GM18517 (cell line): ENCODE results near the gene RAD23B.
"Not testable (repeated sequence)": the region's sequence is repeated elsewhere in the genome, so short reads cannot be mapped to it uniquely, and the experiment has no call there.

Source experiments
- ATAC-seq: cut with Tn5 transposase; IDR thresholded peaks from one replicate; pipeline ENCODE4 v1.9.1; 2021; ENCODE audit warnings: mild to moderate bottlenecking, moderate library complexity; ENCODE audit not compliant: unreplicated experiment

The RAD23B gene

GRCh38 chr9:107282759-107283622, at the start of gene RAD23B:
TSS of gene RAD23B (plus strand) at chr9:107283279. CDS start at chr9:107283630, 351 bp downstream.
- ATAC-seq, result peak; percentile 67

GRCh38 chr9:107235765-107236442, 47.2 kb upstream of the RAD23B start:
- no peak for ATAC-seq

DNA sequence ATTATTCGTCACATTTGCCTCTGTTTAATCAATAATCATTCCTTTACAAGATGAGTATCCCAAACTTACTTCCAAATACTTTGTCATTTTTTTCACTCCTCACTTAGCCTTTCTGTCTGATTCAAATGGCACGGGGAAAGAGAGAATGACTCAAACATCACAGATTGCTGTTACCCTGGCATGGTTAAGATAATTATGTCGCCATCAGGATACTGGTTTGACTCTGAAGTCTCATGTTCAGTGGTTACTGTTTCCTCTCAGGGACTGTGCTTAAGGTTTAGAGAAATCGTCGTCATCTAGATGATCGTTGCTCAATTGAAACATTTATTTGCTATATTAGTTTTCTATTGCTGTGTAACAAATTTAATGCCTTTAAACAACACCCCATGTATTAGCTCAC, 45.2 kb upstream of the RAD23B start:
- no peak for ATAC-seq

DNA sequence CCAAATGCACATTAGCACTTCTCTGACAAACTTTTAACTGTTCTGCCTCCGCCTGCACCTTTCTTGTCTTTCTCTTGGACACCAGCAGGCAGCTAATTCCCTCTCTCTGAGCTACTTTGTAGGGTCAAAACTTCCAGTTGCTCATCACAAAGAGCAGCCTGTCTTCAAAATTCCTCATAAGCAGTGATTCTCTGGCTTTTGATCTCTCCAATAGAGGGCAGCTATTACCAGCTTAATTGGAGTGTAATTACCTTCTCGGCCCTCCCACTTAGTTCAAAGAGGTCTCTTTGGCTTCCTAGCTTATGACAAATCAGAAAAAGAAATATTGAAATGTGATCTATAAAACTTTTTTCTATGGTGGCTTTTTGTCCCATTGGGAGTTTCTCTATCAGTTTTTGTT, 43.6 kb upstream of the RAD23B start:
- no peak for ATAC-seq

- ATAC-seq, result no peak
These were observed 42.8 kb upstream of the RAD23B start for GRCh38 chr9:107240260-107240659.

DNA sequence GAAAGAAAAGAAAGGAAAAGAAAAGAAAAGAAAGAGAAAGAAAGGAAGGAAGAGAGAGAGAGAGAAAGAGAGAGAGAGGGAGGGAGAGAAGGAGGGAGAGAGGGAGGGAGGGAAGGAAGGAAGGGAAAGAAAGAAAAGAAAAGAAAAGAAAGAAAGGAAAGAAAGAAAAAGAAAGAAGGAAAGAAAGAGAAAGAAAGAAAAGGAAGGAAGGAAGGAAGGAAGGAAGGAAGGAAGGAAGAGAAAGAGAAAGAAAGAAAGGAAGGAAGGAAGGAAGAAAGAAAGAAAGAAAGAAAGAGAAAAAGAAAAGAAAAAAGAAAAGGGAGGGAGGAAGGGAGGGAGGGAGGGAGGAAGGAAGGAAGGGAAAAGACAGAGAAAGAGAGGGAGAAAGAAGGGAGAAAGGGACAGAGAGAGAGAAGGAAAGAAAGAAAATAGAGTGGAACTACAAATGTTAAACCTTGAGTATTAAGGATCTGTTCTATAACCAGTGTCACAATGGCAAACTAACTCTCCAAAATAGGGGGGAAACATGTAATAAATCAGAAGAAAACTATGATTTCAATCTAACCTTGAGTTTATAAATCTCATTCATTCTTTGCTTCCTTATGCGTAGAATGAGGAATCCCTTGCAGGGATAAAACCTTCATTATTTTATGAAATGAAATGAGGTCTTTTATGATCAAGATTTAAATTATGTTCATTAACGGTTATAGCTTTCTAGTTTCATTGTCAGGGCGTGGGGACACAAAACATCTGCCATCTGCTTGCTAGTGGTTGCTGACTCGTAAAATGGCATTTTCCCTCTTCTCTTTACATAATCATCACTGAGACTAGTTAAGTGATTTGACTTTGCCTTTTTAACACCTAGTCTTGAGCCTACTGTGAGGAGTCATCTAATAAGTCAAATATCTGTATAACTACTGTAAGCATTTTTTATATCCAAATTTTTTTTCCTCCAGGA, 40.7 kb upstream of the RAD23B start:
- ATAC-seq, result no peak

DNA sequence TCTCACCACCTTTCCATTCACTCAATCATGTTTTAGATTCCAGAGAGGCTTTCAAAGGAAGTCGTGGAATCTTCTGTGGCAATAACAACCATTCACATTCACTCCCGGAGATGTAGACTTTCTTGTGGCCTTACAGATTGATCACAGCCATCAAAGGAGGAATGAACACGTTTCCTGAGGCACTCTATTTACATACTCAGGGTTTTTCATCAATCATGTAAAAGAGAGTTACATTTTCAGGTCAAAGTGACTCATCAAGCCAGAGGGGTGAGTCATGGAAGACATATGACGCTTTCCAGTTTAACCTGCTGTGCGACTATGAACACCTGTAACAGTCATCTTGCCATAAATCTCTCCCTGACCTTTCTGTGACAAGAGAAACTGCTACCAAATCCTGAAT, 39.3 kb upstream of the RAD23B start:
- no peak for ATAC-seq

DNA sequence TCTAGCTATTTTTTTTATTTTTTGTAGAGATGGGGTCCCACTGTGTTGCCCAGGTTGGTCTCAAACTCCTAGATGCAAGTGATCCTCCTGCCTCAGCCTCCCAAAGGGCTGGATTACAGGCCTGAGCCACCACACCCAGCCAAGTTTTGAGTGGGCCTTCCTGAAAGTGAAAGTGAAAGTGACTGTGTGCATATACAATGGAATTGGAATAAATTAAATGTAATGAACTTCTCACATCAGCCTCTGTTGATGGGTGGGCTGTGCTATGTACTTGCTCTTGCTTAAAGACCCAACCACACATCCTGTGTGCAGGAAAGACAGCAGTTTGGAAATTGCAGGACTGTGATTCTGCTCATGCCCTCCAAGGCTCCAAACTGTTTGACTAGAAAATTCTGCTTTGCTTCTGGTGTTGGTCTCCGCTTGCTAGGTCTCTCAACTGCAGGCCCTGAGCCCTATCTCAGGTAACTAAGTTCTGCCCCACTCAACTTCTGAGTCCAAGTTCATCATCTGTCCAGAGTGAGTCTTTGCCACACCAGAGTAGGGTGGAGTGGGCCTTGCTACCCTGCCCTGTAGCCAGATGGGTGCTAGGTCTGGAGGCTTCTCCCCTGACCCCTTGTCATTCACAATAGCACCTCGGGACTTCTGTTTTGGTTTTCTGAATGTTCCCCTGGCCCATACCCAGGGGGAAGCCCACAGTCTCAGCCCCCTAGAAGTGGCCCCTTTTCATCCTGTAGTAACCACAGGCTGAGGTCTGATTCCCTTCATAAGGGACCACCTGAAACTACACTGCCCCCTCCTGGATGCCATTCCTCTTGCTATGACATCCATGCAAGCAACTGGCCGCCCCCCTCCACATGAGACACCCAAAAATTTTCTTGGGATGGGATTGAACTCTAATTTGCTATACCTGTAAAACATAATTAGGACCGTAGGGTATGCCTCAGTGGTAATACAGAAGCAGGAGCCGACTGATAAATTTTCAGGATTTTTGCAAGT, 36.5 kb upstream of the RAD23B start:
- ATAC-seq, result no peak

GRCh38 chr9:107248714-107249113, 34.4 kb upstream of the RAD23B start:
- no peak for ATAC-seq

GRCh38 chr9:107249131-107249533, 33.9 kb upstream of the RAD23B start:
- ATAC-seq, result no peak

- no peak for ATAC-seq
These were observed 33.3 kb upstream of the RAD23B start for GRCh38 chr9:107249665-107250285.

DNA sequence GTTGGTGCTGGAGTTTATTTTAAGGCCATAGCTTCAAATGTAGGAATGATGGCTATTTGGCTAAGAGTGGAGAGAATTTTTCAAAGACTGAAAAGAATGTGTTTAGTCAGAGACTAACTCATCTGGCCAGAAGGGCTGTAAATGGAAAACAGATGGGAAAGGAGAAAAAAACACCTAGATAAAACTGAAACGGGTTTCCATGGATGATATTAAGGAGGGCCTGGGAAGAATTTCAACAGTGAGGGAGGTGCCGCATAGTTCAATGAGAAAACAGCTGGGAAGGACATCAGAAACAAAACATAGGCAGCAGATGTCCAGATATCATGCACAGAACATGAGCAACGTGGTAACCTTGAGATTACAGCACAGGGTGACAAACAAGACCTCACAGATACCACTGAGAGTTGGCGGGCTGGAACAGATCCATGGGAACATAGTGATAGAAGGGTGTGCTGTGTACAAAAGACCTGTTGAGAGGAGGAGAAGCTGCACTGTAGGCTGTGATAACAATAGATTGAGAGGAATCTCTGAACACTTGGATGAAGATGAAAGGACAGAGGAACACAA, 31.2 kb upstream of the RAD23B start:
- ATAC-seq, result no peak

DNA sequence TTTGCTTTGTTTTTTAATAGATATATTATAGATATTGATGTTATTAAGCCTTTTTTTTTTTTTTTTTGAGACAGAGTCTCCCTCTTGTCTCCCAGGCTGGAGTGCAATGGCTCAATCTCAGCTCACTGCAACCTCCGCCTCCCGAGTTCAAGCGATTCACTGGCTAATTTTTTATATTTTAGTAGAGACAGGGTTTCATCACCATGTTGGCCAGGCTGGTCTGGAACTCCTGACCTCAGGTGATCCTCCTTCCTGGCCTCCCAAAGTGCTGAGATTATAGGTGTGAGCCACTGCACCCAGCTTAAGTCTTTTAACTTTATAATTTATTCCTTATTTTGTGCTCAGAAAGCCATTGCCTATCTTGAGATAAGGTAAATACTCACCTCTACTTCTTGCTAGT, 24.2 kb upstream of the RAD23B start:
- no peak for ATAC-seq

DNA sequence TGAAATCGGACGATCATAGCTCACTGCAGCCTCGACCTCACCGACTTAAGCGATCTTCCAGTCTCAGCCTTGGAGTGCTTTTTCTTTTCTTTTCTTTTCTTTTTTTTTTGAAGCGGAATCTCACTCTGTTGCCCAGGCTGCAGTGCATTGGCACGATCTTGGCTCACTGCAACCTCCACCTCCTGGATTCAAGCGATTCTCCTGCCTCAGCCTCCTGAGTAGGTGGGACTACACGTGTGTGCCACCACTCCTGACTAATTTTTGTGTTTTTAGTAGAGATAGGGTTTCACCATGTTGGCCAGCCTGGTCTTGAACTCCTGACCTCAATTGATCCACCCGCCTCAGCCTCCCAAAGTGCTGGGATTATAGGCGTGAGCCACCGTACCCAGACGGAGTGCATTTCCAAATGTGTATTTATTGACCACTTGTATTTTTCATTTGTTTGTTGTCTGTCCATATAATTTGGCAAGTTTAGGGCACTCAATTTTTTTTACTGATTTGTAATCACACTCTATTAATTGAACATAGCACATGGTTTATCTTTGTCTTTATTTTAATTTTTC, 23.2 kb upstream of the RAD23B start:
- ATAC-seq, result not testable (repeated sequence)

GRCh38 chr9:107260437-107261081, 22.5 kb upstream of the RAD23B start:
- peak; percentile 100 for ATAC-seq

DNA sequence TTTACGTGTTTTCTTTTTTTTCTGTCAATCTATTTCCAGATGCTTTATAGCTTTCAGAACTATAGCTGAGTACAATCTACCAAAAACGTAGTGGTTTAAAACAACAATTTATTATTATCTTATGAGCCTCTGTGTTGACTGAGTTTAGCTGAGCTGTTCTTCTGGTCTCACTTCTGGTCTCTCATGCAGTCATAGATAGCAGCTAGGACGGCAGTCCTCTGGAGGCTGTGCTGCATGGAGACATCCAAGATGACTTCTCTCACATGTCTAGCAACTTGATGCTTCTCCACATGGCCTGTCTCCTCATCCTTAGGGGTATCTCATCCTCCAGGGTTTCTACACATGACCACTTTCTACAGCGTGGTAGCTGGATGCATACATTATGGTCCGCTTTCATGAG, 22.0 kb upstream of the RAD23B start:
- no peak for ATAC-seq

- no peak for ATAC-seq
These were observed 19.8 kb upstream of the RAD23B start for GRCh38 chr9:107263289-107263688.

GRCh38 chr9:107266624-107267368, 16.3 kb upstream of the RAD23B start:
- ATAC-seq, result no peak
